GM18519 (cell line): ENCODE data around the gene CEBPZ.
"Not testable (repeated sequence)": the region's sequence is repeated elsewhere in the genome, so short reads cannot be mapped to it uniquely, and the experiment has no call there.

Source experiments
- ATAC-seq: cut with Tn5 transposase; IDR thresholded peaks from one replicate; pipeline ENCODE4 v1.9.1; 2021; ENCODE audit warnings: mild to moderate bottlenecking, moderate library complexity; ENCODE audit not compliant: unreplicated experiment, low FRiP score

Gene CEBPZ

GRCh38 chr2:37223131-37223530 lies 8.3 kb downstream of the CEBPZ start:
- no peak for ATAC-seq

- no peak for ATAC-seq
Observed at GRCh38 chr2:37219046-37219445, 12.3 kb downstream of the CEBPZ start.

GRCh38 chr2:37215250-37215649 lies 16.1 kb downstream of the CEBPZ start:
- ATAC-seq: no peak

- ATAC-seq: no peak
Observed at GRCh38 chr2:37211939-37212338, 19.5 kb downstream of the CEBPZ start.

GRCh38 chr2:37211212-37211611 lies 20.2 kb downstream of the CEBPZ start:
- no peak for ATAC-seq

- not testable (repeated sequence) for ATAC-seq
Observed at GRCh38 chr2:37206760-37207159, 24.6 kb downstream of the CEBPZ start.

- ATAC-seq: no peak
Observed at GRCh38 chr2:37205689-37206341, 25.6 kb downstream of the CEBPZ start.

- not testable (repeated sequence) for ATAC-seq
Observed at GRCh38 chr2:37205071-37205661, 26.2 kb downstream of the CEBPZ start.

GRCh38 chr2:37203708-37204107 lies 27.7 kb downstream of the CEBPZ start:
- ATAC-seq: no peak

- no peak for ATAC-seq
Observed at GRCh38 chr2:37201766-37202165, 29.6 kb downstream of the CEBPZ start.

GRCh38 chr2:37201208-37201607 lies 30.2 kb downstream of the CEBPZ start:
- no peak for ATAC-seq

GRCh38 chr2:37198681-37199065 lies 32.7 kb downstream of the CEBPZ start:
- no peak for ATAC-seq

- ATAC-seq: peak; percentile 58
Observed at GRCh38 chr2:37196320-37197195, 34.8 kb downstream of the CEBPZ start, which contains the start of gene CEBPZOS. CEBPZOS (plus strand) TSS chr2:37196496; CDS start chr2:37199705, 3,209 bp downstream.

GRCh38 chr2:37195862-37196319 lies 35.5 kb downstream of the CEBPZ start:
- ATAC-seq: not testable (repeated sequence)

GRCh38 chr2:37192551-37192950 lies 38.8 kb downstream of the CEBPZ start:
- no peak for ATAC-seq

- no peak for ATAC-seq
Observed at GRCh38 chr2:37191747-37192146, 39.6 kb downstream of the CEBPZ start.

- no peak for ATAC-seq
Observed at GRCh38 chr2:37191253-37191652, 40.1 kb downstream of the CEBPZ start.

- ATAC-seq: no peak
Observed at GRCh38 chr2:37190290-37190689, 41.1 kb downstream of the CEBPZ start.

GRCh38 chr2:37189452-37190153 lies 41.8 kb downstream of the CEBPZ start:
- no peak for ATAC-seq

GRCh38 chr2:37188570-37188969 lies 42.8 kb downstream of the CEBPZ start, which contains the start of gene SULT6B1:
SULT6B1 (minus strand) TSS chr2:37188670; CDS start chr2:37188640, 30 bp downstream.
- ATAC-seq: no peak
